Measurements from ENCODE around the gene RTN4R. TPM values are rescaled to one million over a fixed set of nuclear protein-coding genes. Genes with fewer than 3 reads are reported as not detected.

The RTN4R gene
- total RNA-seq, 1 experiment from 2014 or later: 12.2 TPM

GRCh38 chr22:20223421-20224255, 44.5 kb downstream of the RTN4R start:
- Histone ChIP-seq H3K9ac (ENCODE audit: low read length) (no peak overlapping the region), H3K4me3 (ENCODE audit: low read length) (no peak overlapping the region), H3K27me3 (ENCODE audit: low read length) (no peaks in the 10 kb centered on the region), H3F3A (ENCODE audit: low read length, unreplicated experiment) (no peaks in the 10 kb centered on the region), H4K20me1 (ENCODE audit: low read length) (no peaks in the 10 kb centered on the region), H3K9me2 (replicated peaks; ENCODE audit: low read length) (no peaks in the 10 kb centered on the region), H3K4me2 (ENCODE audit: low read length) (no peak overlapping the region), H3K4me1 (ENCODE audit: insufficient read depth, low read length) (no peaks in the 10 kb centered on the region), H2AFZ (ENCODE audit: low read length) (no peak overlapping the region), H3K27ac (ENCODE audit: low read length) (no peak overlapping the region), H3K9me3 (ENCODE audit: low read length) (no peaks in the 10 kb centered on the region), H3K79me2 (ENCODE audit: low read length) (no peaks in the 10 kb centered on the region), H3K36me3 (ENCODE audit: low read depth, low read length) (no peaks in the 10 kb centered on the region)
- CTCF ChIA-PET: no interaction called here
- POLR2A ChIA-PET (ENCODE audit: unreplicated experiment): no interaction called here
- DNase-seq: no peak
- no peak for ATAC-seq
- no TSS peak for BruUV-seq (replicated peaks)
- TF ChIP-seq EZH2 (IDR thresholded peaks at IDR 0.05; ENCODE audit: low read length, unreplicated experiment) (no peak), CTCF (conservative IDR thresholded peaks at IDR 0.05; ENCODE audit: low read depth, low read length) (no peak), EZH2phosphoT487 (IDR thresholded peaks at IDR 0.05; ENCODE audit: borderline replicate concordance, low read length) (no peak)
- intact Hi-C loops (cut with micrococcal nuclease): no loop called here

- H4K20me1 ChIP-seq (ENCODE audit: low read length): no peaks in the 10 kb centered on the region
- TF ChIP-seq EZH2 (IDR thresholded peaks at IDR 0.05; ENCODE audit: low read length, unreplicated experiment): no peak
- TF ChIP-seq CTCF (conservative IDR thresholded peaks at IDR 0.05; ENCODE audit: low read depth, low read length): no peak
- TF ChIP-seq EZH2phosphoT487 (IDR thresholded peaks at IDR 0.05; ENCODE audit: borderline replicate concordance, low read length): no peak
- BruUV-seq (replicated peaks): no TSS peak
- DNase-seq (no peak), ATAC-seq (no peak)
- no peak overlapping the region for H3K4me3 ChIP-seq (ENCODE audit: low read length)
- no peak overlapping the region for H3K27ac ChIP-seq (ENCODE audit: low read length)
- POLR2A ChIA-PET (ENCODE audit: unreplicated experiment): no interaction called here
- no peaks in the 10 kb centered on the region for H3K36me3 ChIP-seq (ENCODE audit: low read depth, low read length)
- H3F3A ChIP-seq (ENCODE audit: low read length, unreplicated experiment): no peaks in the 10 kb centered on the region
- H3K4me2 ChIP-seq (ENCODE audit: low read length): no peak overlapping the region
- no peaks in the 10 kb centered on the region for H3K9me2 ChIP-seq (replicated peaks; ENCODE audit: low read length)
- no peaks in the 10 kb centered on the region for H3K9me3 ChIP-seq (ENCODE audit: low read length)
- CTCF ChIA-PET: no interaction called here
- no peaks in the 10 kb centered on the region for H3K27me3 ChIP-seq (ENCODE audit: low read length)
- H3K9ac ChIP-seq (ENCODE audit: low read length): no peak overlapping the region
- no peak overlapping the region for H2AFZ ChIP-seq (ENCODE audit: low read length)
- H3K79me2 ChIP-seq (ENCODE audit: low read length): no peaks in the 10 kb centered on the region
- H3K4me1 ChIP-seq (ENCODE audit: insufficient read depth, low read length): no peaks in the 10 kb centered on the region
- intact Hi-C loops (cut with micrococcal nuclease): no loop called here
Observed at GRCh38 chr22:20222764-20223420, 45.2 kb downstream of the RTN4R start.

All from PC-3 (cell line).